Measurements from ENCODE around the gene DALRD3.

DALRD3 gene

GRCh38 chr3:48999085-48999858 is 19.1 kb downstream of the DALRD3 start:
- H3K36me3 Mint-ChIP-seq: no peaks in the 10 kb centered on the region
- H3K4me3 Mint-ChIP-seq: no peak overlapping the region
- no peaks in the 10 kb centered on the region for H3K27me3 Mint-ChIP-seq
- H3K4me1 Mint-ChIP-seq: peaks cover 11% of the 10 kb centered on the region
- peak overlapping the region; percentile 18 for H3K27ac Mint-ChIP-seq
- no peaks in the 10 kb centered on the region for H3K9me3 Mint-ChIP-seq

GRCh38 chr3:48997714-48998637 is 20.4 kb downstream of the DALRD3 start:
- Mint-ChIP-seq H3K9me3 (no peaks in the 10 kb centered on the region), H3K4me3 (no peak overlapping the region), H3K4me1 (peaks cover 11% of the 10 kb centered on the region), H3K27ac (no peak overlapping the region), H3K36me3 (no peaks in the 10 kb centered on the region), H3K27me3 (no peaks in the 10 kb centered on the region)

GRCh38 chr3:48997102-48997635 is 21.2 kb downstream of the DALRD3 start:
- Mint-ChIP-seq H3K9me3 (no peaks in the 10 kb centered on the region), H3K36me3 (no peaks in the 10 kb centered on the region), H3K4me3 (no peak overlapping the region), H3K4me1 (peaks cover 11% of the 10 kb centered on the region), H3K27ac (peak overlapping the region; percentile 43), H3K27me3 (no peaks in the 10 kb centered on the region)

GRCh38 chr3:48996640-48997039 is 21.7 kb downstream of the DALRD3 start:
- Mint-ChIP-seq H3K9me3 (no peaks in the 10 kb centered on the region), H3K36me3 (no peaks in the 10 kb centered on the region), H3K4me1 (peaks cover 17% of the 10 kb centered on the region), H3K27ac (no peak overlapping the region), H3K4me3 (no peak overlapping the region), H3K27me3 (no peaks in the 10 kb centered on the region)

- H3K27me3 Mint-ChIP-seq: no peaks in the 10 kb centered on the region
- no peaks in the 10 kb centered on the region for H3K36me3 Mint-ChIP-seq
- H3K27ac Mint-ChIP-seq: no peak overlapping the region
- H3K4me3 Mint-ChIP-seq: no peak overlapping the region
- peaks cover 35% of the 10 kb centered on the region for H3K4me1 Mint-ChIP-seq
- no peaks in the 10 kb centered on the region for H3K9me3 Mint-ChIP-seq
Measured at GRCh38 chr3:48993834-48994233, 24.5 kb downstream of the DALRD3 start.

GRCh38 chr3:48991851-48992545 is 26.4 kb downstream of the DALRD3 start:
- H3K27ac Mint-ChIP-seq: no peak overlapping the region
- H3K4me3 Mint-ChIP-seq: peak overlapping the region; percentile 95
- no peaks in the 10 kb centered on the region for H3K27me3 Mint-ChIP-seq
- H3K4me1 Mint-ChIP-seq: peaks cover 42% of the 10 kb centered on the region
- no peaks in the 10 kb centered on the region for H3K36me3 Mint-ChIP-seq
- no peaks in the 10 kb centered on the region for H3K9me3 Mint-ChIP-seq

GRCh38 chr3:48990636-48991469 is 27.5 kb downstream of the DALRD3 start:
- Mint-ChIP-seq H3K4me3 (peak overlapping the region; percentile 95), H3K9me3 (no peaks in the 10 kb centered on the region), H3K27me3 (no peaks in the 10 kb centered on the region), H3K27ac (peak overlapping the region; percentile 94), H3K4me1 (peaks cover 42% of the 10 kb centered on the region), H3K36me3 (no peaks in the 10 kb centered on the region)

- H3K27ac Mint-ChIP-seq: peak within 1 kb of the TSS; percentile 94
- H3K9me3 Mint-ChIP-seq: no peaks in the 10 kb centered on the region
- peak within 1 kb of the TSS; percentile 95 for H3K4me3 Mint-ChIP-seq
- no peaks in the 10 kb centered on the region for H3K27me3 Mint-ChIP-seq
- peaks cover 38% of the 10 kb centered on the region for H3K4me1 Mint-ChIP-seq
- H3K36me3 Mint-ChIP-seq: no peaks in the 10 kb centered on the region
Measured at GRCh38 chr3:48989796-48990635, 28.4 kb downstream of the DALRD3 start, which contains the start of gene P4HTM. P4HTM (plus strand) TSS chr3:48990241; CDS start chr3:48990257, 16 bp downstream.

- Mint-ChIP-seq H3K27ac (peak overlapping the region; percentile 91), H3K9me3 (no peaks in the 10 kb centered on the region), H3K36me3 (no peaks in the 10 kb centered on the region), H3K4me3 (peak overlapping the region; percentile 93), H3K4me1 (peaks cover 31% of the 10 kb centered on the region), H3K27me3 (no peaks in the 10 kb centered on the region)
Measured at GRCh38 chr3:48989126-48989795, 29.1 kb downstream of the DALRD3 start.

- Mint-ChIP-seq H3K27ac (no peak overlapping the region), H3K36me3 (peaks cover 1% of the 10 kb centered on the region)
Measured at GRCh38 chr3:48985831-48986376, 32.5 kb downstream of the DALRD3 start.

GRCh38 chr3:48984663-48985062 is 33.7 kb downstream of the DALRD3 start:
- Mint-ChIP-seq H3K9me3 (no peaks in the 10 kb centered on the region), H3K36me3 (peaks cover 1% of the 10 kb centered on the region), H3K27me3 (no peaks in the 10 kb centered on the region), H3K27ac (no peak overlapping the region), H3K4me3 (no peak overlapping the region), H3K4me1 (peaks cover 16% of the 10 kb centered on the region)

More at GRCh38 chr3:48985831-48986376, 32.5 kb downstream of the DALRD3 start:
- H3K9me3 Mint-ChIP-seq: no peaks in the 10 kb centered on the region
- no peak overlapping the region for H3K4me3 Mint-ChIP-seq
- no peaks in the 10 kb centered on the region for H3K27me3 Mint-ChIP-seq
- H3K4me1 Mint-ChIP-seq: peaks cover 18% of the 10 kb centered on the region

GRCh38 chr3:48983096-48983495 is 35.3 kb downstream of the DALRD3 start:
- Mint-ChIP-seq H3K36me3 (peaks cover 6% of the 10 kb centered on the region), H3K4me3 (no peak overlapping the region), H3K27me3 (no peaks in the 10 kb centered on the region), H3K27ac (no peak overlapping the region), H3K4me1 (peaks cover 6% of the 10 kb centered on the region), H3K9me3 (no peaks in the 10 kb centered on the region)

GRCh38 chr3:48982686-48983085 is 35.7 kb downstream of the DALRD3 start:
- peaks cover 6% of the 10 kb centered on the region for H3K36me3 Mint-ChIP-seq
- no peaks in the 10 kb centered on the region for H3K27me3 Mint-ChIP-seq
- H3K4me3 Mint-ChIP-seq: no peak overlapping the region
- H3K27ac Mint-ChIP-seq: no peak overlapping the region
- H3K4me1 Mint-ChIP-seq: peaks cover 2% of the 10 kb centered on the region
- no peaks in the 10 kb centered on the region for H3K9me3 Mint-ChIP-seq

Data from activated naive CD4-positive, alpha-beta T cell treated with anti-CD3 and anti-CD28 coated beads, Interleukin-2, amount 50 U/mL, for 24 hours (primary cell).